DND-41 (cell line): ENCODE results near the gene PIEZO1.

Experiments
- CTCF ChIP-seq: IDR thresholded peaks from 2 replicates; pipeline ENCODE4 v1.5.1; 2012; ENCODE audit warnings: borderline replicate concordance, low read length, moderate library complexity, mild to moderate bottlenecking; ENCODE audit not compliant: poor library complexity, severe bottlenecking; ENCODE audit errors: extremely low read depth
- EZH2 ChIP-seq: IDR thresholded peaks from 3 replicates; pipeline ENCODE4 v1.6.1; 2012; ENCODE audit warnings: borderline replicate concordance, low read depth, mild to moderate bottlenecking, moderate library complexity, low read length, inconsistent platforms; ENCODE audit not compliant: severe bottlenecking

GRCh38 chr16:88796278-88796677 is 11.3 kb upstream of the PIEZO1 start:
- TF ChIP-seq CTCF: no peak
- TF ChIP-seq EZH2: no peak
